SK-N-MC (cell line): ENCODE measurements around the gene PTGES2.

ENCODE experiments used
- DNase-seq: peaks from one replicate; pipeline ENCODE4 v3.0.0-alpha.2; 2011; ENCODE audit warnings: low read depth, low spot score
- H3K27ac ChIP-seq: fragments of 200-600 bp; sonication (generic); 2 replicates; pipeline ENCODE4 v1.5.1; 2016; ENCODE audit warnings: mixed run types
- H3K36me3 ChIP-seq: fragments of 200-600 bp; sonication (generic); 2 replicates; pipeline ENCODE4 v1.6.1; 2017; ENCODE audit warnings: antibody characterized with exemption, low read length, mixed read lengths; ENCODE audit not compliant: insufficient read depth
- H3K4me3 ChIP-seq: fragments of 200-600 bp; sonication (generic); 2 replicates; pipeline ENCODE4 v1.5.1; 2016
- H3K9ac ChIP-seq: fragments of 200-600 bp; sonication (generic); 2 replicates; pipeline ENCODE4 v1.8.0; 2017; ENCODE audit warnings: mixed run types, mixed read lengths; ENCODE audit not compliant: insufficient read length
- H3K9me3 ChIP-seq: fragments of 200-600 bp; sonication (generic); 2 replicates; pipeline ENCODE4 v1.6.1; 2017; ENCODE audit warnings: low read depth, mild to moderate bottlenecking, antibody characterized with exemption, low read length, moderate library complexity, mixed read lengths
- EZH2 ChIP-seq: fragments of 200-600 bp; sonication (generic); IDR thresholded peaks from one replicate; pipeline ENCODE4 v1.6.1; 2017; ENCODE audit warnings: antibody characterized with exemption
- FOXP2 ChIP-seq: optimal IDR thresholded peaks from 2 replicates; pipeline ENCODE3; 2011; ENCODE audit warnings: mild to moderate bottlenecking, moderate library complexity; ENCODE audit not compliant: insufficient read depth; ENCODE audit errors: extremely low read length, control extremely low read depth
- POLR2AphosphoS5 ChIP-seq: IDR thresholded peaks from 2 replicates; pipeline ENCODE4 v1.6.1; 2012; ENCODE audit warnings: mild to moderate bottlenecking, low read depth, low read length, borderline replicate concordance

PTGES2 gene

DNA sequence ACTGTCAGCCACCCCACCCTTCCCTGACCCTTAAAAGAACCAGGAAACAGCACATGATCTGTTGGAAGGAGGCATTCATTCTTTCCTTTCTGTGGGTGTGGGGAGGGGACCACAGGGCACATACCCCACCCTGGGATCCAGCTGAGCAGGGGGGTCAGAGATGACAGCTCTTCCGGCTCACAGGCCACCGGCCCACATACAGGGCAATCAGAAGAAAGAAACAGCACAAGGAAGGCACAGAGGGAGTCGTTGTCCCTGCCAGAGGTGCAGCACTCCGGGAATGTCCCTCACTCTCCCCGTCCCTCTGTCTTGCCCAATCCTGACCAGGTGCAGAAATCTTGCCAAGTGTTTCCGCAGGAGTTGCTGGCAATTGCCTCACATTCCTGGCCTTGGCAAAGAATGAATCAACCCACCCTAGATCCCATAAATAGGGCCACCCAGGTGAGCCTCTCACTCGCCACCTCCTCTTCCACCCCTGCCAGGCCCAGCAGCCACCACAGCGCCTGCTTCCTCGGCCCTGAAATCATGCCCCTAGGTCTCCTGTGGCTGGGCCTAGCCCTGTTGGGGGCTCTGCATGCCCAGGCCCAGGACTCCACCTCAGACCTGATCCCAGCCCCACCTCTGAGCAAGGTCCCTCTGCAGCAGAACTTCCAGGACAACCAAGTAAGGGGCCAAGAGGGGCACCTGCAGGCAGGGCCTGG, 21.6 kb upstream of the PTGES2 start, which contains the start of gene LCN2:
TSS of gene LCN2 (plus strand) at position 453 of the 701 bp plus-strand sequence. CDS start at position 526, 73 bp downstream.
- no peak for DNase-seq
- TF ChIP-seq EZH2 (no peak), FOXP2 (no peak), POLR2AphosphoS5 (no peak)
- Histone ChIP-seq H3K27ac (no peak within 1 kb of the TSS), H3K9me3 (no peaks in the 10 kb centered on the region), H3K36me3 (no peaks in the 10 kb centered on the region), H3K9ac (no peak within 1 kb of the TSS), H3K4me3 (no peak within 1 kb of the TSS)

DNA sequence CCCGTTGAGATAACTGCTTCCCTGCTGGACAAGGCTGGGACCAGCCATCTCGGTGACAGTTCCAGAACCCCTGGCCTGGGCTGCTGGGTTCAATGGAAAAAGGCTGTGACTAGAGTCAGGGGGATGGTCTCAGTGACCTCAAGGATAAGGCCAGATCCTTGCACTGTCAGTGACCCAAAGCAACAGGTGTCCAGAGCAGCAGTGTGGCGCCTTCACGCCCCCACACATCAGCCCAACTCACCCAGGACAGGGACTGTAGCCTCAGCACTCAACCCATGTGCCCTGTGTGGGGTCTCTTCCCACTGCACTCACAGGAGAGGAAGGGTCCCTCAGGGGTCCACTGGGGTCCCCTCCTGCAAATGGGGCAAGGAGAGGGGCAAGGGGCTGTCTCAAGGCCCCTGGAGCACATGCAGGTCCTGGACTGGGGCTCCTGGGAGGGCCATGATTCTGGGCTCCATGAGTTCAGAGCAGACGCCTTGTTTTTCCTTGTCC, 21.0 kb upstream of the PTGES2 start:
- Histone ChIP-seq H3K27ac (no peak overlapping the region), H3K9ac (no peak overlapping the region), H3K4me3 (no peak overlapping the region), H3K36me3 (no peaks in the 10 kb centered on the region), H3K9me3 (no peaks in the 10 kb centered on the region)
- TF ChIP-seq EZH2 (no peak), POLR2AphosphoS5 (no peak), FOXP2 (no peak)
- DNase-seq, result no peak

DNA sequence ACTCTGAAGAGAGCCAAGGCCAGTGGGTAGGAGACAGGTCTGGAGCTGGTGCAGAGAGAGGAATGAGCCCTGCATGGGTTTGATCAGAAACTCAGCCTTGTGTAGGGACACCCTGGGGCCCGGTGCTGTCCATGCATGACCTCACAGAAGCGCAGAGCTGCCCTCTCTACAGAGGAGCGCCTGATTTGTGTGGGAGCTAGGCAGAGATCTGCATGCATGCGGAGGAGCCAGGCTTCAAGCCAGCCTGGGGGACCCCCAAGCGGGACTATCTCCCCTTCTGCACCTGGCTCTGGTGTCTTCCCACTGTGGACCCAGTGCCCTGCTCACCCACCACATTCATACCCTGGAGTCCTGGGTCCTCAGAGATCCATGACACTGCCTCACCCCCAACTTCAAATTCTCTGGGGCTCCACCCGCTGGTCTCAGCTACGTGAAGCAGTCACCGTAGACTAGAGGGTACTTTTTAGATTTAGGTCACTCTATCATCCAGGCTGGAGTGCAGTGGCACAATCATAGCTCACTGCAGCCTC, 19.1 kb upstream of the PTGES2 start:
- TF ChIP-seq EZH2 (no peak), POLR2AphosphoS5 (no peak), FOXP2 (no peak)
- Histone ChIP-seq H3K27ac (no peak overlapping the region), H3K9ac (no peak overlapping the region), H3K36me3 (no peaks in the 10 kb centered on the region), H3K4me3 (no peak overlapping the region), H3K9me3 (no peaks in the 10 kb centered on the region)
- DNase-seq, result no peak

DNA sequence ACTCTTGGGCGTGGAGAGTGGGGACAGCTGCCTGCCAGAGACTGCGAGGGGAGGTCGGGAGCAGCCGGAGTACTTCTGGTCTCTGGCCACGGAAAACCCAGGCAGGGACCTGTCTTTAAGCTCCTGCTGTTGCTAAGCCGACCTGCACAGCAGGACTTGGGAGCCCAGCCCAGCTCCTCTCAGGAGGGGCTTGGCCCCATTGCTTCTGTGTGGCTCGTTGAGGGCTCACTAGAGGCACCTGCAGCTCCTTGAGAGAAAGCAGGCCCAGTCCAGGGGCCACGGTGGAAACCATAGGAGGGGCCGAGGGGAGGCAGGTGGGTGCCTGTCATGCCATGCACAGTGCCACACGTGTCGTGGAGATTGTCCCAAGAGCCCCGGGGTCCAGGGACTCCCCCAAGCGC, 18.4 kb upstream of the PTGES2 start:
- TF ChIP-seq FOXP2, result no peak
- TF ChIP-seq POLR2AphosphoS5, result no peak
- no peak for TF ChIP-seq EZH2
- H3K9me3 ChIP-seq, result no peaks in the 10 kb centered on the region
- H3K36me3 ChIP-seq, result no peaks in the 10 kb centered on the region
- H3K9ac ChIP-seq, result no peak overlapping the region
- no peak for DNase-seq
- no peak overlapping the region for H3K4me3 ChIP-seq
- no peak overlapping the region for H3K27ac ChIP-seq

DNA sequence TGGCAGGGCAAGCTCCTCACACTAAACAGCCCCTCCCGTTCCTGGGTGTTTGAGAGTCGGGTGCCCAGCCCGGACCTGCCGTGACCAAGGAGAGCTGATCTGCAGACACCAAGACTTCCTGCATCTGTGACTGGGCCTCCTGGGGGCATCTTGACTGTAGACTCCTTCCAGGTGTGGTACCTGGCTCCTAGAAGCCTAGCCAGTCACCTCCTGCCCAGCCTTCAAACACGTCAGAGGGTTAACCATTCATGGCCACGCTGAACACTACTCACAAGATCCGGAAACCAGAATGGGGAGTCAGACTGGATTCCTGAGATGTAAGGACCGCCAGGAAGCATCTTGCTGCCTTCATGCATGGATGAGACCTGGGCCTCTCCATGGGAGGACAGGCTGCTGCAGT, 18.0 kb upstream of the PTGES2 start:
- TF ChIP-seq EZH2 (no peak), POLR2AphosphoS5 (no peak), FOXP2 (no peak)
- DNase-seq, result no peak
- Histone ChIP-seq H3K9me3 (no peaks in the 10 kb centered on the region), H3K9ac (no peak overlapping the region), H3K4me3 (no peak overlapping the region), H3K27ac (no peak overlapping the region), H3K36me3 (no peaks in the 10 kb centered on the region)

DNA sequence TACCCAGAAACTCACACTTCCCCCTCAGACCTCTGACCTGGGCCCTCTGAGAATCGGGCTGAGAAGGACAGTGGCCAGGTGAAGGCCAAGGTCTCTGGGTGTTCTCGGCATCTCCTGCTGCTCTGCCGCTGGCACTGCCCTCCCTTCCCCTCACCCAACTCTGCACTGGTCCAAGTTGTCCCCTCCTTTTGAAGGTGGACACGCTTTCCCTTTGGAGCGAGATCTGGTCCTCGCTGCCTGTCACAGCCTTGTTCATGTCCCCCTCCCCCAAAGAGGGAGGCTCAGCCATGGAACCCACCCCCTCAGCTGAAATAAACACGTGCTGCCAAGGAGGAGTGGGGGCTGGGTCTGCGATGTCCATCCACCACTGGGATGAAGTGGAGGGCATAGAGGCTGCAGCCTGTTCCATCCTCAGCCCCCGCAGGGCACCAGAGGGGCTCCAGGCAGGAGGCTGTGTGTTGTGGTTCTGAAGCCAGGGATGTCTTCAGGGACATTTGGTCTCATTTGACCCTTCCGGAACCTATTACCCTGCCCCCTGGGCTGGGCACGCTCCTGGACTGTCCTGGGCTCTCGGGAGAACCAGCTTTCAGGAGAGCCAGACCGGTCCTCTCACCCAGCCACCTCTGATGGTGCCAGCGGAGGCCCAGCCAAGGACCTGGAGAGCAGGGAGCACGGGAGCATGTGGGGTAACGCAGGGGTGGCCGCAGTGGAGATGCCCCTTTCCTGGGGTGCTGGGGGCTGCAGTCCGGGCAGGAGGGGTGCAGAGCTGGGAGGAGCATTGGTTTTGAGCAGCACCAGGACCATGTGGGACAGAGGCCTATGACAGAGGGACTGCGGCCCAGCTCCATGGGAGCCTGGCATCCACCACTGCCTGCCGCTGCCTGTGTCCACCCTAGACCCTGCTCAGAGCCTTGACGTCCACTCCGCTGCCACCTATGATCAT, 17.0 kb upstream of the PTGES2 start:
- TF ChIP-seq FOXP2 (no peak), EZH2 (no peak), POLR2AphosphoS5 (no peak)
- Histone ChIP-seq H3K27ac (no peak overlapping the region), H3K9me3 (no peaks in the 10 kb centered on the region), H3K36me3 (no peaks in the 10 kb centered on the region), H3K9ac (no peak overlapping the region), H3K4me3 (no peak overlapping the region)
- DNase-seq, result no peak

DNA sequence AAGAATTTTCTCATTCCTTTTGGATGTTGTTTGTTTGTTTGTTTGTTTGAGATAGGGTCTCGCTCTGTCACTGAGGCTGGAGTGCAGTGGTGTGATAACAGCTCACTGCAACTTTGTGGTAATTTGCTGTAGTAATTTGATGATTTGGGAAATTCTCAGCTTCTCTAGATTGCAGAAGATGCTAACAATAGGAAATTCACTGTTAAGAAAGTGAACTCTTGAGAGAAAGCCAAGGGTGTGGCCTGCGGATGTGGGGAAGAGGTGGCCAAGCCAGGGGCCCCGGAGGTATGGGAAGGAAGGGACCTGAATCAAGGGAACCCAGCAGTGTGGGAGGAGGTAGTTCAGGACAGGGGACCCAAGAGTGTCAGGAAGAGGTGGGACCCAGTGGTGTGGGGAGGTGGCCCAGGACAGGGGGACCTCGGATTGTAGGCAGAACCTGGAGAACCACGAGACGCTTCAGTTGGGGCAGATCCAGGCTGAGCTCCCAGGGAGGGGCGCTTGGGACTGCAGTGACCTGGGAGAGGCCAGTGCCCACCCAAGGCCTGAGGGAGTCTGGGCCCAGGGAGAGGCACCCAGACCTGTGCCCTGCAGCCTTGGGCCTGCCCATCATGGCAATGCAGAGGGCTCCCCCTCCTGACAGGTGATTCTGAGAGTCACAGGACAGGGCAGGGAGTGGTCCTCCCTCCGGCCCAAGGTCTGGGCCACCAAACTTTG, 16.2 kb upstream of the PTGES2 start:
- TF ChIP-seq EZH2, result no peak
- TF ChIP-seq FOXP2, result no peak
- H3K9ac ChIP-seq, result no peak overlapping the region
- DNase-seq, result no peak
- no peak overlapping the region for H3K27ac ChIP-seq
- no peak overlapping the region for H3K4me3 ChIP-seq
- H3K36me3 ChIP-seq, result no peaks in the 10 kb centered on the region
- H3K9me3 ChIP-seq, result no peaks in the 10 kb centered on the region
